Measurements from ENCODE around the gene SVIL.

- TF ChIP-seq CTCF (conservative IDR thresholded peaks at IDR 0.05; ENCODE audit: low read length) (no peak), EZH2phosphoT487 (IDR thresholded peaks at IDR 0.05; ENCODE audit: borderline replicate concordance, low read depth, low read length) (no peak)
Measured at GRCh38 chr10:29473406-29474100, 161.2 kb downstream of the SVIL start.
